ENCODE results near the gene COMMD1. TPM values are rescaled to one million over a fixed set of nuclear protein-coding genes. Genes with fewer than 3 reads are reported as not detected.
"Not testable (repeated sequence)": the region's sequence is repeated elsewhere in the genome, so short reads cannot be mapped to it uniquely, and the experiment has no call there.

Gene COMMD1
- total RNA-seq, 1 donor from 2014 or later: 59.5 TPM

DNA sequence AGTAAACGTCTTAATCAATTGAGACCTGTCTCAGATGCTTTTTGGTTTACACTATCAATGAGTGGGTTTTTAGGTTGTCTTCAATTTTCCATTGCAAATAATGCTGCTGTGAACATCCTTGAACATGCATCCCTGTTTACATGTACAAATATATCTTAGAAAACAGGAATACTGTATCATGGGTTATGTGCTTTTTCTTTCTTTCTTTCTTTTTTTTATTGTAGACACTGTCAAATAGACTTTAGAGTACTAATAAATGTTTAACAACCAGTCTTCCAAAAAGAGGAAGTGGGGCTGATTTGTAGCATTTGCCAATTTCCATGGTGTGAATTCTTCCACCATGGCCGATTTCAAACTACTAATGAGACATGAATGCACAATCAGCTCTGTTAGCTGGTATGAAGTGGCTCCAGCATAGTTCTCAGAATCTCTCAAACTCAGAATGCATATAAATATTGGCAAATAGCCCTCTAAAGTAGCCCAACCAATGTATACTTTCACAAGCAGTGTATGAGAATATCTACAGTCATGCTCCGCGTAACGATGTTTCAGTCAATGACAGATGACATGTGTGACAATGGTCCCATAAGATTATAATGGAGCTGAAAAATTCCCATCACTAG is 240.1 kb downstream of the COMMD1 start:
- no peak for DNase-seq (ENCODE audit: missing footprints)
- intact Hi-C loops (cut with DNase I): no loop called here
- ATAC-seq: no peak

DNA sequence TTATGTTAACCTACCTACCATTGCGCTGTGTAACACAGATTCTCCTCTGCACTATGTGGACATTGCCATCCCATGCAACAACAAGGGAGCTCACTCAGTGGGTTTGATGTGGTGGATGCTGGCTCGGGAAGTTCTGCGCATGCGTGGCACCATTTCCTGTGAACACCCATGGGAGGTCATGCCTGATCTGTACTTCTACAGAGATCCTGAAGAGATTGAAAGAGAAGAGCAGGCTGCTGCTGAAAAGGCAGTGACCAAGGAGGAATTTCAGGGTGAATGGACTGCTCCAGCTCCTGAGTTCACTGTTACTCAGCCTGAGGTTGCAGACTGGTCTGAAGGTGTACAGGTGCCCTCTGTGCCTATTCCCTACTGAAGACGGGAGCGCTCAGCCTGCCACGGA is 241.3 kb downstream of the COMMD1 start:
- ATAC-seq; DNase-seq (ENCODE audit: missing footprints); intact Hi-C loops (cut with DNase I): not testable (repeated sequence)

DNA sequence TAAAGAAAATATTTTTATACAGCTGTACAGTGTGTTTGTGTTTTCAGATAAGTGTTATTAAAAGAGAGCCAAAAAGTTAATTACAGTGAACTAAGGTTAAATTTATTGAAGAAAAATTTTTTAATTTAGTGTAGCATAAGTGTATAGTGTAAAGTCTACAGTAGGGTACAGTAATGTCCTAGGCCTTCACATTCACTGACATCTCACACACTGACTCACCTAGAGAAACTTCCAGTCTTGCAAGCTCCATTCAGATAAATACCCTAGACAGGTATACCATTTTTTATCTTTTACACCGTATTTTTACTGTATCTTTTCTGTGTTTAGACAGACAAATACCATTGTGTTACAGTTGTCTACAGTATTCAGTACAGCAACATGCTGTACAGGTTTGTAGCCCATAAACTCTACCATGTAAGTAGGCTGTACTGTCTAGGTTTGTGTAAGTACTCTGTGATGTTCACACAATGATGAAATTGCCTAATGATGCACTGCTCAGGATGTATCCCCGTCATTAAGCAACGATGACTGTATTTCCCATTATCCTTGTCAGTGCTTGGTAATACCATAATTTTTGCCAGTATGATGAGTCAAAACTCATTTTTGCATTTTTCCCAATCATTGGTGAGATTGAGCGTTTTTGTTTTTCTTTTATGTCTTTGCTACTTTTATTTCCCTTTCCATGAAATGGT is 242.3 kb downstream of the COMMD1 start:
- intact Hi-C loops (cut with DNase I): no loop called here
- DNase-seq (ENCODE audit: missing footprints) (no peak), ATAC-seq (no peak)

DNA sequence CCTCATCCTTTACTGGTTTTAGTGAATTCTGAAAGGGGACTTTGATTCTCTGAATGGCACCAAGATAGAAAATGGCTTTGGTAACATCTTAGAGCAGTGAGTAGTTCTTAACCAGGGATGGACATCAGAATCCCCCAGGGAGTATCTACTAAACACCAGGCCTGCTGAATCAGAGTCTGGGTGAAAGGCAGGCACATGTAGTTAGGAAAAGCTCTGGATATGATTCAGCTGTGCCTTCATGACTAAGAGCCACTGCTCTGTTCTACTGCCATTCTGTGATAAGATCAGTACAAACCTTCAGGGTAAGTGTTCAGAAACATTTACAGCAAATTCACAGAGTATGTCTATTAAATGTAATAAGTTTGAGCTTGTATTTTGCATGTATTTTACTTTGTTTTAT is 244.2 kb downstream of the COMMD1 start:
- intact Hi-C loops (cut with DNase I): loop anchor here (5.0 kb wide), 1 partner anchor 38 kb away; no protein-coding TSS in a partner anchor
- DNase-seq (ENCODE audit: missing footprints): no peak
- peak; percentile 27 for ATAC-seq

DNA sequence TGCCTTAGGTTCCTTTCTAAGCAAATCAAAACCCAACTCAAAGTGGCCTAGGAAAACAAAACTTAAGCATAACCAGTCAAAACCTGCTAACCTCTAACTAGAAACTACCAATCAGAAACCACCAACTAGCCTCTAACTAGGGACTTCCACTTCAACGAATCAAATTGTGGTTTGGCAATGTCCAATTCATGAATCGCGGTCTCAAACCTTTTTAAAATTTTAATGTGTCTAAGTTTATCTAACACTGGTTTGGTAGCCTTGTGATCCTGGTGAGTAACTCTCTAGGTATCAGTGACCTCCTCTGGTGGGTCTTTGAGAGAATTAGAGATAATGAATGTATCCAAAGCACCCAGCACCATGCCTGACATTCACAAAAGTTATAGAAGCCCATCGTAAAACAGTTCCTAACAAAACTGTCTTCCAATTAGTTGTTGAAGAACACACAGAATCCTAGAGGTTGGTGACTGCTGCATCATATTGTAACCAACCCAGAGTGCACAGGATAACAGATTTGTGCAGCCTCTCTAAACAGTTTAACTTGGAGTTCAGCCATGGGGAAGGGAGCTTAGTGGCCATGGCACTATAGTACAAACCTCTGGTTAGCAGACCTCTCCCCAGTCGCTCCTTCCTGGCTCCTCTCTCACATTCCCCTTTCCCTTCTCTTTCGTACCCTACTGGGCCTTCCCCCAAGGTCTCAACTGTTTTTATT is 245.3 kb downstream of the COMMD1 start:
- DNase-seq (ENCODE audit: missing footprints) (no peak), ATAC-seq (peak; percentile 77)
- intact Hi-C loops (cut with DNase I): loop anchor here (5.0 kb wide), 1 partner anchor 37 kb away; no protein-coding TSS in a partner anchor

DNA sequence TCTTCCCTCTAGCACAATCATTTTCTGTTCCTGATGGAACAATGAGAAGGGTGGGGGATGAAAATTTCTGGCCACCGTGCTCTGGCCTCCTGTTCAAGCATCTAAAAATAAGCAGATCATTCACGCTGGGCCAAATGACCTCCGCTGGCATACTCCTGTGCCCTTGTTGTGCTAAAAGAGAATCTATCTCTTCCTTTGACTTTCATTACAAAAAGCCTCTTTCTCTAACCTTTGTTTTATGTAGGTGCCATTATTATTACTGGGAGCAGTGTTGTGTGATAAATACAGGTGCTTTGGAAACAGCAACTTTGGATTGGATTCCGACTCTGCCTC is 245.8 kb downstream of the COMMD1 start:
- no peak for DNase-seq (ENCODE audit: missing footprints)
- intact Hi-C loops (cut with DNase I): loop anchor here (5.0 kb wide), 1 partner anchor 36 kb away; no protein-coding TSS in a partner anchor
- peak; percentile 81 for ATAC-seq

DNA sequence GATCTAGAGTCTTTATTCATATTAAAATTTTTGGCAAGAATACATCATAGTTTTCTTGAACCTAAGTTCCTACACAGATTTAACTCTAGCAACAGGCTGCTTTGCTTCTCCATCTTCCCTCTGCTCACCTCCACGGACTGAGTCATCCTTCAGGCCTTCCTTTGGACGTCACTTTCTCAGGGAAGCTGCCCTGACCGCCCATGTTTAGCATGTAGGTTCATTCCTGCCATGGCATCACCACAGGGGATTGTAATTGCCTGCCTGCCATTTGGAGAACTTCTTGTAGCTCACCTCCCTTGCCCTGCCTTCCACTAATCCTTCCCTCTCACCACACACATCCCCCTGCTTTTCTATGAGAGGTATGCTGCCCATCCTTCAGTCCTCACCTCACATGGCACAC is 246.5 kb downstream of the COMMD1 start:
- intact Hi-C loops (cut with DNase I): loop anchor here (5.0 kb wide), 1 partner anchor 35 kb away; no protein-coding TSS in a partner anchor
- DNase-seq (ENCODE audit: missing footprints) (no peak), ATAC-seq (no peak)

DNA sequence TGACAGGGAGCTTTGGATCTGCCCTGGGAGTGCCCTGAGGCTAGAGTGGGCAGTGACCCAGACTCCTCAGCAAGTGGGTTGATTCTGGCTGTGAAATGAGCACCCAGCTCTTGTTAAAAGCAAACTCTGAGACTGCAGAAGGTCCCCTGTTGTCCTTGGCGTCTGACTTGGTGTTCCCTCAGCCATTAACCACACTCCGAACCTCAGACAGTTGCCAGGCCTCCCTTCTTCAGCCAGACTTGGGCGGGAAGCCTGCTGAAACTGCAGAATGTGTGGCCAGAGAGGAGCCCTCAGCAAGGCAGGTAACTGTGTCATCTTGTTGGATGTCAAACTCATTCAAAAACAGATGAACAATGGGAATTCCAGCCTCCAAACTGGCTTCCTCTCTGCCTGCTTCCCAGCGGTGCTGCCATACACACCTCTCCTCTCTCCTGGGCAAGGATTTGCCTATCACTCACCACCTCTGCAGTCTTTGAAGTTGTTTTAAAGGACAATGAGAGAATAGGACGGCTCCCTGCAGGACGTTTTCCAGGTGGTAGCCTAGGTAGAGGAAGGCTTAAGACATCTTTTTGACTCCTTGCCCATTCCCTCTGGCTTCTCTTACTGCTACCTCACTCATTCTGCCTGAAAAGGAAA is 251.5 kb downstream of the COMMD1 start:
- no peak for ATAC-seq

DNA sequence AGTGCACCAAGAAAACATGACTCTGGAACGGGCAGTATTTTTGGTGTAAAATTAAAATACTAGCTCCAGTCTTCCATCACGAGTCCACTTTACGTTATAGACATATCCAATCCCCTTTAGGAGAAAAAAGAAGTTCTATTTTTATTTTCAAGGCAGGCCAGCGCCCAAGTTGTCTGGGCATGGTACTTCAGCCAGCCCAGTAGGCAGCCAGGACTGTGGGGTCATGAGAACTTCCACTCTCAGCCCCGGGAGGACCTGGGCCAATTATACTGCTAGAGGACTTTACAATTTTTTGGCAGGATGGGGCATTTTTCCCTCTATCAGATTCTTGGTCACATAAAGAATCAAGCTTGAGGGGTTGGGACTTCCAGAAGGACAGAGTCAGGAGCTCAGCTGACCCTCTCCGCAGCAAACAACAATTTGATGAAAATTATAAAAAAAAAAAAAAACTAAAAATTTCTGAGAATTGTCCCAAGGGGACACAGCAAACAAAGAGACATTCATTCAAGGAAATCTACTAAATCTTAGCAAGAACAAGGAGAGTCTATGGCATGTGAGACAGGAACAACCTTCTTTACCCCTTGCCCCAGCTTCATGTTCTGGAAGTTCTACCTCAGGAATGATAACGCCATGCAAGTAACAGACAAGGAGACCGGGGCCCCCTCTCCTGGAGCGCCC is 253.1 kb downstream of the COMMD1 start:
- intact Hi-C loops (cut with DNase I): loop anchor here (5.0 kb wide), 1 partner anchor 46 kb away; no protein-coding TSS in a partner anchor
- DNase-seq (ENCODE audit: missing footprints) (no peak), ATAC-seq (peak; percentile 69)

More for the DNA sequence above, 251.5 kb downstream of the COMMD1 start:
- DNase-seq (ENCODE audit: missing footprints): no peak
- intact Hi-C loops (cut with DNase I): loop anchor here (5.0 kb wide), 1 partner anchor 45 kb away; no protein-coding TSS in a partner anchor

DNA sequence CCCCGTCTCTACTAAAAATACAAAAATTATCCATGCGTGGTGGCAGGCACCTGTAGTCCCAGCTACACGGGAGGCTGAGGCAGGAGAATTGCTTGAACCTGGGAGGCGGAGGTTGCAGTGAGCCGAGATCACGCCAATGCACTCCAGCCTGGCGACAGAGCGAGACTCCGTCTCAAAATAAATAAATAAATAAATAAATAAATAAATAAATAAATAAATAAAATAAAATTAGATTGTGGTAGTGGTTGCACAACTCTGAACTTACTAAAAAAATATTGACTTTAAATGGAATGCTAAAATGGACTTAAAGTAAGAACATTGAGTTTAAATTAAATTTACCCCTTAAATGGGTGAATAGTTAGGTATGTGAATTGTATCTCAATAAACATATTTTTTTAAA is 255.2 kb downstream of the COMMD1 start:
- ATAC-seq; DNase-seq (ENCODE audit: missing footprints): not testable (repeated sequence)

DNA sequence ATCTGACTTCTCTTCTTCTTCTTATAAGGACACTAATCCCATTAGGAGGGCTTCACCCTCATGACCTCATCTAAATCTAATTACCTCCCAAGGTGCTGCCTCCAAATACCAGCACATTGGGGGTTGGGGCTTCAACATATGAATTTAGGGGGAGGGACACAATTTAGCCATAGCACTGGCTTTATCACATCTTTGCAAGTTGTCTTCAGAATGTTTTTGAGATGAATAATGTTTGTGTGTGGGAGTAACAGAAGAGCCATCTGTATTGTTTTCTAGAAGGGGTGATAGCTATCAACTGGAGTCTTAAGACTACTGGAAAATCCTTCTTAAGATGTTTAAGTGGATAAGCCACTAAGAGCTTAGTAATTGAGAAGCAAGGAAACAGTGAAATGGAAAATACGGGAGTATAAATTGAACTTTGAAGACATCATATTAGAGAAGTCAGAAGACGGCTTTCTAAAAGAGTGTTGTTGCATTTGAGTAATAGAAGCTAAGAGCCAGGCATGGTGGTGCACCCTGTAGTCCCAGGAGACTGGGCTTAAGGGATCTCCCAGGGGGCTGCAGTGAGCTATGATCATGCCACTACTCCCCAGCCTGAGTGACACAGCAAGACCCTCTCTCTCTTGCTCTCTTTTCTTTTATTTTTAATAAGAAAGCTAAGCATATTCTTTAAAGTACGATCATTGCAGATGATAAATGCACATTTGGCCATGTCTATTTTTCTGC is 257.8 kb downstream of the COMMD1 start:
- DNase-seq (ENCODE audit: missing footprints): no peak
- no peak for ATAC-seq
- intact Hi-C loops (cut with DNase I): no loop called here

More for the DNA sequence above, 255.2 kb downstream of the COMMD1 start:
- intact Hi-C loops (cut with DNase I): not testable (repeated sequence)

DNA sequence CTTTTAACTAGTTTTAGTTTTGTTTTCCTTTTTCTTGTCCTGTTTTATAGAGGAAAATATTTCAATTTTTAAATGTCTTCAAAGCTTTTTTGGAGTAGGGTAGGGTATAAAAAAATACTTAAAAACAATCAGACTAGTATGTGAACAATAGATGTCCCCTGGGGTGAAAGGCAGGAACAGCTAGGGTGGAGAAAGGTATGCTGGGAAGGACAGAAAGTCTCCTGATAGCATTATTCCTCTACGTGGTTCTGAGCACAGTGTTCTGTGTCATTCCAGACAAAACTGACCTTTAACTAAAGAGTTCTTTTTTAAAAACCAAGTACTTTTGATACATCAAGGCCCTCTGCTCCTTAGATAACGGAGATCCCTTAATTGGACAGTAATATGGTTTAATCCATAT is 258.4 kb downstream of the COMMD1 start:
- intact Hi-C loops (cut with DNase I): no loop called here
- ATAC-seq: no peak
- no peak for DNase-seq (ENCODE audit: missing footprints)

DNA sequence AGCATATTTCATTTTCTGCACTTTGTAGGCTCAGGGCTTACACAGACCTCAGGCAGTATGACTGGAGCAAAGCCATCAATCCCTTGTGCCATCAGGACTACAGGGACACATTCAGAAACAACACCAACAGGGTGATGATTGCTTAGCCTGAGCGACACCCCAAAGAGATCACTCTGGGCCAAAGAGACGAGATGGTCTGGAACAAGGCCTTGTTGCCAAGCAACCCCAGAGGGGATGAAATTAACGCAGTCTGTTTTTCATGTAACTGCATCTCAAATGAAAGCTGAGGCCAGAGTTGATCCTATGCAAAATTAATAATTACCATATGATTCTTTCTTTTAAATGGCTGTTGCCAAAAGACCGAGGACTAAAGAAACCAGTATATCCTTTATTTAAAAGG is 270.3 kb downstream of the COMMD1 start:
- intact Hi-C loops (cut with DNase I): no loop called here
- DNase-seq (ENCODE audit: missing footprints): no peak
- peak; percentile 88 for ATAC-seq

DNA sequence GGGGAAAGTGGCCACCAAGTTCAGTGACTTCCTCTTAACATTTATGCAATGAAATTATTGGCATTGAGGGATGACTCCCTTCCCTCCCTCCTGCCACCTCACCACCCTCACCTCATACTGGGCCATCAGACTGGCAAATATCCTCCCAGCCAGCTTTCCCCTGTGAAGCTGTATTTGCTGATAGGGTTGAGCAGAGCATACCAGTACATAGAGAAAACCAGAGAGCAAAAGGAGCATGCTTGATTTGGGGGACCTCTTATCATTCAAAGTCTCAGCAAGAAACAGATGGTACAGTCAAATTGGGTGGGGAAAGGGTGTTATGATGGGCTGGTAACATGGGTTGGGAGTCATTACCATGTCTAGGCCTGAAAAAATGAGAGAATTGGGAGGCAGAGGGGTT is 271.3 kb downstream of the COMMD1 start:
- intact Hi-C loops (cut with DNase I): no loop called here
- DNase-seq (ENCODE audit: missing footprints) (no peak), ATAC-seq (peak; percentile 30)

DNA sequence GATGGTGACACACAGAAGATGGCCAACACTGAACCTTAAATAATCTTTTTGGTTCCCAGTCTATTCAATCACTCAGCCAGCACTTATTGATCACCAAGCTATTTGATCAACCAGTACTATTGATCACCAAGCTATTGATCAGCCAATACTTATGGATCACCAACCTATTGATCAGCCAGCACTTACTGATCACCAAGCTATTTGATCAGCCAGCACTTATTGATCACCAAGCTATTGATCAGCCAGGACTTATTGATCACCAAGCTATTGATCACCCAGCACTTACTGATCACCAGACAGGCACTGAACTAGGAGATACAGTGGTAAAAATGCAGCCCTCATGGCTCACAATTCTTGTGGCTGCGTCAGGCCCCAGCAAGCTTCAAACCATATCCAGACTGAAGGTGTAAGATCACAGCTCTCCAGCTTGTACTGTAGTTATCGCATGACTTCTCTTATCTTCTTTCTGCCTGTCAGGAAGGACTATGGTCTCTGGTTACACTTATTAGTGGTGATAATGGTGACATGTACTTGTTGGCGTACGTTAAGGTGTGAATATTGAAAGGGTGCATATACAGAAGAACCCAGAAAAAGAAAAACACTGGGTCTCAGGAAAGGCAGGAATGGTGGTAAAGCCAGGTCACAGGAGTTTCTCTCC is 272.0 kb downstream of the COMMD1 start:
- peak; percentile 49 for ATAC-seq
- intact Hi-C loops (cut with DNase I): no loop called here

DNA sequence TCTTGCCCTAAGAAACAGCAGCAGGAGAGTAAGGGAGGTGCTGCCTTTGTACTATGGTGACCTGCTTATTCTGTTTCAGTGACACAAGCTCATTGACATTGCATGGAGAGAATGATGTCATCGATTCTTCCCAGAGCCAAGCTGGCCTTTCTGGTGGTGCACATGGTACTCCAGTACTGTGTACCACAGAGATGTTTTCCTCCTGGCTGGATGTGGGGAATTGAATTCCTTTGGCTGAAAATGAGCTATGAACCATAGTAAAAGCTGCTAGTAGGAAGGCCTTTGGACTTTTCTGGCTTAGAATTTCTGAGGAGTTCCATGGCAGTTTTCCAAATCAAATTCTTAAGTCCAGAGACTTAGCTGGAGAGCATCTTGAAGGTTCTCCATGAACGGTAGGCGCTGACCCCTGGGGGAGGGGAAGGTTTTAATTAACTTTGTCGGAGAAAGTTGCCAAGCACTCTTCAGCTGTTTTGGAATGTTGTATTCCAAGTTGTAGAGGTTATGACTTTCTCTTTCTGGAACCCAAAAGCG is 273.3 kb downstream of the COMMD1 start:
- intact Hi-C loops (cut with DNase I): no loop called here
- no peak for DNase-seq (ENCODE audit: missing footprints)

More for the DNA sequence above, 272.0 kb downstream of the COMMD1 start:
- DNase-seq (ENCODE audit: missing footprints): no peak

DNA sequence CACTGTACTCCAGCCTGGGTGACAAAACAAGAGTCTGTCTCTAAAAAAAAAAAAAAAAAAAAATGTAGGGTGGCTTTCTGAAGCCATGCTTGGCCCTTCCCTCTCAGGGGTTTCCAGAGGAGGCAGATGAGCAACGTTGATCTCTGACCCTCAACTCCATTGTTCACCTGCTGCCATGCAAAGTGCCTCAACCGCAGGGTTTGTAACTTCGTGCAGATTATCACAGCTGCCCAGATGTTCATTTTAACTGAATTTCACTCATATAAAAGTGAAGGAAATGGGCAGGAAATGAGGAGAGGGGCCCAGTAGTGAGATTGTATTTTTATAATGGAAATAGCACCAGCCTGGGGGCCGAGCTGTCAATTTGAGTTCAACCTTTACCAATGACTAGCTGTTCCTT is 275.5 kb downstream of the COMMD1 start:
- intact Hi-C loops (cut with DNase I): no loop called here
- no peak for DNase-seq (ENCODE audit: missing footprints)
- no peak for ATAC-seq

More for the DNA sequence above, 273.3 kb downstream of the COMMD1 start:
- ATAC-seq: peak; percentile 62

Measured in Right ventricle myocardium inferior (tissue), 1 donor.